Measurements from ENCODE around the gene OTOP1. TPM values are rescaled to one million over a fixed set of nuclear protein-coding genes. Genes with fewer than 3 reads are reported as not detected.
A peak's percentile ranks its signal among the peaks of the same experiment; 100 is the strongest.
"Not testable (repeated sequence)": the region's sequence is repeated elsewhere in the genome, so short reads cannot be mapped to it uniquely, and the experiment has no call there.

Gene OTOP1
- total RNA-seq, 1 experiment from 2014 or later = not detected

DNA sequence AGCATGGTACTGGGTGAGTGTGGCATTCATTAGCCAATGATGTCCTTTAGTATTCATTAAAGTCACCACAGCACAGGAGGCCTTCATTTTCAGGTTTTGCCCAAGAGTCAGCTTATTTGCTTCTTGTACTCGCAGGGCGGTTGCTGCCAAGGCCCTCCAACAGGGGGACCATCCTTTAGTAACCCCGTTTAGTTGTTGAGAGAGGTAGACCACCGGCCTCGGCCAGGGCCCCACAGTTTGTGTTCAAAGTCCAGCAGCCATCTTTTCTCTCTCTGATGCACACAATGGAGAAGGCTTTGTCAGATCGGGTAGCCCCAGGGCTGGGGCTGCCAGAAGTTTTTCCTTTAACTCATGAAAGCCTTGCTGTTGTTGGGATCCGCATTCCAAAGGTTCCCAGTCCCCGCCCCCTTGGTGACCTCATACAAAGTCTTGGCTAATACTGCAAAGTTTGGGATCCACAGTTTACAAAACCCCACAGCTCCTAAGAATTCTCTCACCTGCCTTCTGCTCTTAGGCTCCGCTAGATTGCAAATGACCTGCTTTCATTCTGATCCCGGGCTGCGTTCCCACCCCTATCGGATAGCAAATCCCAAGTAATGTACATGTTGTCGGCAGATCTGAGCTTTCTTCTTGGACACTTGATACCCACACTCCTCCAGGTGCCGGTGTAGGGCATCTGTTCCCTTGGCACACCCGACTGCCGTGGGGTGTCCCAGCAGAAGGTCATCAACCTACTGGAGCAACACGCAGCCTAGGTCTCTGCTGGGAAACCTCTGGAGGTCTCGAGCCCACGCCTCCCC lies 58.5 kb downstream of the OTOP1 start:
- in situ Hi-C loops (cut with HindIII; ENCODE audit: low sequenced_read_pairs); DNase-seq (ENCODE audit: low spot score): not testable (repeated sequence)

DNA sequence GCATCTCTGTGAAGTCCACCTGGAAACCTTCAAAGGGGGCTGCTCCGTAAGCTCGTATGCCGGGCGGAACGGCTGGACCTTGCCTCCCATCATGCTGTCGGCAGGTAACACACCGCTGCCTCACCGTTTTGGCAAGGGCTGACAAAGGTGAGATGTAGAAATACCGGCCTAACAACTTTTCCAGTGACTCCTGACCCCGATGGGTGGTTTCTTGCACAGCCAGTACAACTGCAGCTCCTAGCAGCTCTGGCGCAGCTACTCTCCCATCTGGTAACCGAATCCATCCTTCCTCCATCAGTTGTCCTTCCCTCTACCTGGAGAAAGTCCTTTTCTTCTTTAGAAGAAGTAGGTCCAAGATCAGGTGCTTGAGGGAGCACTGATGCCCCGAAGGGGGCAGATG lies 59.7 kb downstream of the OTOP1 start:
- in situ Hi-C loops (cut with HindIII; ENCODE audit: low sequenced_read_pairs); DNase-seq (ENCODE audit: low spot score): not testable (repeated sequence)

DNA sequence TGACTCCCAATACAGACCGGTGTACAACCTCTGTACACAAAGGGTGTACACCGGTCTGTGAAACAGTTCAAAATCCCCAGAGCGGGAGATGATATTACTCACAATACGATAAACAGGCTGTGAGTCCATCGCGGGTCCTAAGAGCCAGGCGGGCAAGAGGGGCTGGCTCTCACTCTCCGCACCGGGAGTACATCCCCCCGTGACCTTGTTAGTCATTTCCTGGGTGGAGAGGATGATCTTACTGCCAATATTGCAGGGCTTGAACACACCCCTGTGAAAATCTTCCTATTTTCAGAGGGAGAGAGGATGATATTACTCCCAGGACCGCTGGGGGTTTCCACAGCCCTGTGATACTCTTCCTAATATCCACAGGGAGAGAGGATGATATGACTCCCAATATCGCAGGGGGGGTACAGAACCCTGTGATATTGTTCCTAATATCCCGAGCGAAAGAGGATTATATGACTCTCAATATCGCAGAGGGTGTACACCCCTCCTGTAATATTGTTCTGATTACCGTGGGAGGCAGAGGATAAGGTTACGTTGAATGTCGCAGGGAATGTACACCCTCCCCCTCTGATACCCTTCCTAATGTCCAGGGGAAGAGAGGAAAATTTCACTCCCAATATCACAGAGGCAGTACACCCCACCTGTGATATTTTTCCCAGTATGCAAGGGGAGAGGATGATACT lies 60.9 kb downstream of the OTOP1 start:
- in situ Hi-C loops (cut with HindIII; ENCODE audit: low sequenced_read_pairs); DNase-seq (ENCODE audit: low spot score): not testable (repeated sequence)

DNA sequence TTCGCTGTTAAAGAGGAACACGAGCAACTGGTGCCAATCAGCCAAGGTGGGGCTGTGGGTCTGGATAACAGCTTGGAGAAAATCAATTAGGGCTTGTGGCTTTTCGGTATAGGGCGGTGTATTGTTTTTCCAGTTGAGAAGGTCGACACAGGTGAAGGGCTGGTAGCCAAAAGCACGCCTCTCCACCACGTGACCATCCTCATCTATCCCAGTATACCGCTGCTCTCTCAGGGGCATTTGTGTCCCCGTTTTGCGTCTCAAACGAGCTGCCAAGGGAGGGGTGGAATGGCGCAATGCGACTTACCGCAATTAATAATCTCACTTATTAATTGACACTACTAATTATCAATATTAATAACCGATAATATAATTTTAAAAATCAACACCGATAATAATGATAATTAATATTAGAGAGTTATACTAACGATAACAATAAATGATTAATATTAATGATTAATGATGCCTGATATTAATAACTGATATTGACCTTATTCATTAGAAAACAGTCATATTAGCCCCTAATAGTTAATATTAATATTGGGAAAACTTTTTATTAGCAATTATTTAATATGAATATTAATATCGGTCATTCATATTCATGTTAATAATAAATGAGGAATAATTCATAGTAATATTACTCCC lies 62.1 kb downstream of the OTOP1 start:
- DNase-seq (ENCODE audit: low spot score); in situ Hi-C loops (cut with HindIII; ENCODE audit: low sequenced_read_pairs): not testable (repeated sequence)

DNA sequence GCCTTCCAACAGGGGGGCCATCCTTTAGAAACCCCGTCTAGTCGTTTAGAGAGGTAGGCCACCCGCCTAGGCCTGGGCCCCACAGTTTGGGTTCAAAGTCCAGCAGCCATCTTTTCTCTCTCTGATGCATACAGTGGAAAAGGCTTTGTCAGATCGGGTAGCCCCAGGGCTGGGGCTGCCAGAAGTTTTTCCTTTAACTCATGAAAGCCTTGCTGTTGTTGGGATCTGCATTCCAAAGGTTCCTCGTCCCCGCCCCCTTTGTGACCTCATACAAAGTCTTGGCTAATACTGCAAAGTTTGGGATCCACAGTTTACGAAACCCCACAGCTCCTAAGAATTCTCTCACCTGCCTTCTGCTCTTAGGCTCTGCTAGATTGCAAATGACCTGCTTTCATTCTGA lies 64.5 kb downstream of the OTOP1 start:
- DNase-seq (ENCODE audit: low spot score); in situ Hi-C loops (cut with HindIII; ENCODE audit: low sequenced_read_pairs): not testable (repeated sequence)

DNA sequence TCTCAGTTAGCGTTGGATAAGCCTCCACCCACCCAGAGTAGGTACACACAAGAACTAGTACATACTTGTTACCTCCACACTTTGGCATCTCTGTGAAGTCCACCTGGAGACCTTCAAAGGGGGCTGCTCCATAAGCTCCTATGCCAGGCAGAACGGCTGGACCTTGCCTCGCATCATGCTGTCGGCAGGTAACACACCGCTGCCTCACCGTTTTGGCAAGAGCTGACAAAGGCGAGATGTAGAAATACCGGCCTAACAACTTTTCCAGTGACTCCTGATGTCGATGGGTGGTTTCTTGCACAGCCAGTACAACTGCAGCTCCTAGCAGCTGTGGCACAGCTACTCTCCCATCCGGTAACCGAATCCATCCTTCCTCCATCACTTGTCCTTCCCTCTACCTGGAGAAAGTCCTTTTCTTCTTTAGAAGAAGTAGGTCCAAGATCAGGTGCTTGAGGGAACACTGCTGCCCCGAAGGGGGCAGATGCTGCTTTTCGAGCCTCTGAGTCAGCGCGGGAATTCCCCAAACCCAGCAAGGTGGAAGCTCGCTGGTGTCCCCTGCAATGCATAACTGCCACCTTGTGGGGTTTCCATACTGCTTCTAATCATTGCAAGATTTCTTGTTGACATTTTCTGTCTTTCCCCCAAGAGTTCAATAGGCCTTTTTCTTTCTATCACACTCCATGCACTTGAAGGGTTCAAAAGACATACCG lies 65.6 kb downstream of the OTOP1 start:
- DNase-seq (ENCODE audit: low spot score); in situ Hi-C loops (cut with HindIII; ENCODE audit: low sequenced_read_pairs): not testable (repeated sequence)

DNA sequence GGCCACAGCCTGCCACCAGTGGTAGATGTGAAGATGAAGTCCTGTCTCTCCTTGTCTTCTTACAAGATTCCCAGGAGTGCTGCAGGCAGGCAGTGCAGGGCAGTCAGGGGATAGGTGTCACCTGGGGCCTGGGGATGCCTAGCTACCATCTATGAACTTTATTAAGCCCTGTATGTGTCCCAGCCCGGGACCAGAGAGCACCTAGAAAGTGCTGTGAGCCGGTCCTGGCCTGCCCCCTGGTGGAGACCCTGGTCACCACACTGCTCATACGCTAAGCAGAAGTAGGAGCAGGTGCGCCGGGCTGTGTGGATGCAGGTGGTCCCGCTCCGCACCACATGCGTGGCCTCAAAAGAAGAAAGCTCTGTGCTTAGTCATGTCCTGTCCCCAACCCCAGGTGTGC lies 81.1 kb downstream of the OTOP1 start:
- in situ Hi-C loops (cut with HindIII; ENCODE audit: low sequenced_read_pairs) = not testable (repeated sequence)

DNA sequence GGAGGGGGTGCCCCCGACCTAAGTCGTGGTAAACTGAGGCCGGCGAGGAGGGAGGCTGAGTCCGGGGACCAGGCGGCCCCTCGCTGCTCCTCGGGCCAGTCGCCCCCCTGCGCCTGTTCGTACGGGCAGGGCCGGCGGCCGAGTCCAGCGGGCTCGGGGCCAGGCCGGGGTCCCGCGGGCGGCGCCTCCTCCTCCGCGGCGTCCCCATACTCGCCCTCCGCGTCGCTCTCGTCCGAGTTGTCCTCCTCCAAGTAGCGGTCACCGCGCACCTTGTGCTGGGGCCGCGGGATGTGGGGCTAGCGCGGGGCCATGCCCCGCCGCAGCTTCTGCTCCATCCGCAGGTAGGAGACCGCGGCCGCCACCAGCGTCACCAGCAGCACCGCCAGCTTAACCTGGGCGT lies 83.4 kb downstream of the OTOP1 start:
- DNase-seq (ENCODE audit: low spot score); in situ Hi-C loops (cut with HindIII; ENCODE audit: low sequenced_read_pairs): not testable (repeated sequence)

More for the DNA sequence above, 81.1 kb downstream of the OTOP1 start:
- peak; percentile 16 for DNase-seq (ENCODE audit: low spot score)

DNA sequence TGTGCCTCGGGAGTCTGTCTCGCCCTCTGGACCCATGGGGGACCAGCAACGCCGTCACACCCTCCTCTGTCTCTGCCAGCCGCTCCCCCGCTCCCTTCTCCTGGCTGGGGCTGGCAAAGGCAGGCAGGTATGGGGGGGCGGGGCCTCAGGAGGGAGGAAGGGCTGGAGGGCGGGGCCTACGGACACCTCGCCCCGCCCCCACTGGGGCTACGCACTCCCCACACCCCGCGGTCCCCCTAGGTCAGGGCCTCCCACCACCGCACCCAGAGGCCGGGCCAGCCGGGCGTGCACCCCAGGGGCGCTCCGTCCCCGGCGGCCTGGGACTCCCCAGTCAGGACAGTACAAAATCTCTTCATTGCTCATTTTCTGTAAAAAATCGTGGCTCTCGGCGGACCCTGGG lies 84.0 kb downstream of the OTOP1 start:
- peak; percentile 1 for DNase-seq (ENCODE audit: low spot score)
- in situ Hi-C loops (cut with HindIII; ENCODE audit: low sequenced_read_pairs) = not testable (repeated sequence)

DNA sequence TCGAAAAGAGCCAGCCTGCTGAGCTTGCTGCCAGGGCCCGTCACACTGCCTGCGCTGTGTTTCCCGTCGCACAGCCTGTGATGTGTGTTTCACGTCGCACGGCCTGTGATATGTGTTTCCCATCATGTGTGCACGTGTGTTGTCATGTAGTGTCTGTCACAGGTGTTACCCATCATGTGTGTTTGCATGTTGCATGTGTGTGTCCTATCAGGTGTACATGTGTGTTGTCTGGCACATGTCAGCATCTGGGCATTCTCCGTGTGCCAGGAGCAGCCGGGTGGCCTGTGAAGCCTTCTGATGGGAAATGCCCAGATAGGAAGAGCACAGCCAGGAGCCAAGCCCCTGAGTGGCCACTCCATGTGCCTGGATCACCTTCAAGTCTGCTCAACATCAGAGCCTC lies 85.5 kb downstream of the OTOP1 start:
- in situ Hi-C loops (cut with HindIII; ENCODE audit: low sequenced_read_pairs); DNase-seq (ENCODE audit: low spot score): not testable (repeated sequence)

Other genes with a start within 250 kb of the OTOP1 start
- 51.1 and 89.3 TPM in 2 replicates for gene TMEM128, start 21.3 kb upstream of the OTOP1 start, total RNA-seq (2014; rRNA removed; shearing (Covaris generic))
- 47.3 and 58.7 TPM in 2 replicates for gene LYAR, start 63.2 kb upstream of the OTOP1 start, total RNA-seq (2014; rRNA removed; shearing (Covaris generic))
- 2.5 and 3.8 TPM in 2 replicates for gene ZBTB49, start 63.3 kb upstream of the OTOP1 start, total RNA-seq (2014; rRNA removed; shearing (Covaris generic))
- 33.8 and 37.9 TPM in 2 replicates for gene NSG1, start 160.2 kb upstream of the OTOP1 start, total RNA-seq (2014; rRNA removed; shearing (Covaris generic))